ENCODE data around the gene RAMP3.

DNA sequence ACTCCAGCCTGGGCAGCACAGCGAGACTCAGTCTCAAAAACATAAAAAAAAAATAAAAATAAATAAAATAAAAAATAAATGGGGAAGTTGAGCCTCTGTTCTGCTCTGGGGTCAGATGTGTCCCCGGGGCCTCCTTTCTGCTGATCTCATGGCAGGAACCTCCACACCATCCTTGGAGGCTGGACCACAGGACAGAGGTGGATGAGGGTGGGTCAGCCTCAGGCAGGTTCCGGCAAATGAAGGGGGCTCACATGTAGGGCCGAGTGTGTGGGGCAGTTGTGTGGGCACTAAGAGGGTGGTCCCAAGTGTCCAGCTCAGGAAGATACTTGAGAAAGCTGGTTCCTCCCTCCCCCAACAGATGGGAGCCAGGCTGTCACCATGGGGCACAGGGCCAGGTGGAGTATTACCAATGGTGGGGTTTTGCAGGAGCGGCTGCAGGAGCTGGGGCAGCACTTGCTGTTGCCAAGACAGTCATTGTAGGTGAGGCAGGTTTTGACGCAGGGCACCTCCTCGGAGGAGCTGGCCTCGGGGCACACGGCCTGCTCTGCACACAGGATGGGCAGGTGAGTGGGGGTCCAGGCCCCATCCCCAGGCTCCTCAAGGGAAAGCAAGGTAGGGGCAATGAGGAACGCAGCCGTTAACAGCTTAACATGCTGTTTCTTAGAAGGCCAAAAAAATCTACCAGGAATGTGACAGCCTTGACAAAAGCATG is 32.2 kb upstream of the RAMP3 start:
- TF ChIP-seq CTCF (conservative IDR thresholded peaks at IDR 0.05) (no peak), EZH2 (IDR thresholded peaks at IDR 0.05; ENCODE audit: low read depth) (no peak)
